Fibroblast of the aortic adventitia (primary cell): ENCODE results near the gene AP1M2. TPM values are rescaled to one million over a fixed set of nuclear protein-coding genes. Genes with fewer than 3 reads are reported as not detected.

ENCODE experiments used
- DNase-seq: peaks from one replicate; pipeline ENCODE4 v3.0.0-alpha.2; 2010; ENCODE audit warnings: low read depth
- H3K4me3 ChIP-seq: 2 replicates; pipeline ENCODE4 v1.5.1; 2011; ENCODE audit warnings: low read depth, mild to moderate bottlenecking, control low read depth, low read length, moderate library complexity
- total RNA-seq: library from RNA; depleted of rRNA; stranded (reverse); fragments of >200 nt; gene quantifications from 2 replicates; pipeline ENCODE4 v1.2.3, GENCODE V29; 2012; ENCODE audit warnings: low replicate concordance
- TF ChIP-seq, protein P1 (sequence below): IDR thresholded peaks from 2 replicates; pipeline ENCODE4 v1.5.1; 2011; ENCODE audit warnings: mild to moderate bottlenecking, low read length, control low read depth, inconsistent platforms; ENCODE audit not compliant: insufficient read depth

Gene AP1M2
- total RNA-seq, 1 donor, result not detected

DNA sequence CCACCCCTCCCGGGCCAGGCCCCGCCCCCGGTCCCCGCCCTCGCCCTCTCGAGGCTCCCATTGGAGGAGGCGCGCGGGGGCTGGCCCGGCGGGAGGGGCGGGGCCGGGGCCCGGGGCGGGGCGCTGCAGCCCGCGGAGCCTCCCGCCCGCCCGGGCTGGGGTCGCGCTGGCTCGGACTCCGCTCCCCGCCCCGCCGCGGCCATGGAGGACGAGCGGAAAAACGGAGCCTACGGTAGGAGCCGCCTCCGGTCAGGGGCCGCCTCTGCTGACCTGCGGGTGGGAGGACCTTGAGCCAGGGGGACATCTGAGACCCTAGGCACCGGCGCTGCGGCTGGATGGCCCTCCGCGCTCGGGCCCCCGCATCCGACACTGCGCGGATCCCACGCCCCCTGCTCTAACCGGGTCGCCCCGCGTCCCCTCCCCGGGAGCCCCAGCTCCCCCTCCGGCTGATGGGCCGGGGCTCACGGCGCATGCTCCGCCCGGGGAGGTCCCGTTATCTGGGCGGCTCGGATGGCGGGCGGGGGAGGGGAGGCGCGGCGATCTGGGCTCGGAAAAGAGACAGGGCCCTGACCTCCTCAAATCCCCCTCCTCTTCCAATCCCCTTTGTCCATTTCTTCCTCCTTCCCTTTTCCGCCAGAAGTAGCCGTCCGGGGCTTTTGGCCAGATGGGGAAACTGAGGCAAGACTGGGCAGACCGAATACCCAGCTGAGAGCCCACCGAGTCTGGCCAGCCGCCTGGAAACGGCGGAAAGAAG, 15.4 kb upstream of the AP1M2 start:
- peak overlapping the region; percentile 93 for H3K4me3 ChIP-seq
- DNase-seq, result peak; percentile 57
- TF ChIP-seq, protein P1, sequence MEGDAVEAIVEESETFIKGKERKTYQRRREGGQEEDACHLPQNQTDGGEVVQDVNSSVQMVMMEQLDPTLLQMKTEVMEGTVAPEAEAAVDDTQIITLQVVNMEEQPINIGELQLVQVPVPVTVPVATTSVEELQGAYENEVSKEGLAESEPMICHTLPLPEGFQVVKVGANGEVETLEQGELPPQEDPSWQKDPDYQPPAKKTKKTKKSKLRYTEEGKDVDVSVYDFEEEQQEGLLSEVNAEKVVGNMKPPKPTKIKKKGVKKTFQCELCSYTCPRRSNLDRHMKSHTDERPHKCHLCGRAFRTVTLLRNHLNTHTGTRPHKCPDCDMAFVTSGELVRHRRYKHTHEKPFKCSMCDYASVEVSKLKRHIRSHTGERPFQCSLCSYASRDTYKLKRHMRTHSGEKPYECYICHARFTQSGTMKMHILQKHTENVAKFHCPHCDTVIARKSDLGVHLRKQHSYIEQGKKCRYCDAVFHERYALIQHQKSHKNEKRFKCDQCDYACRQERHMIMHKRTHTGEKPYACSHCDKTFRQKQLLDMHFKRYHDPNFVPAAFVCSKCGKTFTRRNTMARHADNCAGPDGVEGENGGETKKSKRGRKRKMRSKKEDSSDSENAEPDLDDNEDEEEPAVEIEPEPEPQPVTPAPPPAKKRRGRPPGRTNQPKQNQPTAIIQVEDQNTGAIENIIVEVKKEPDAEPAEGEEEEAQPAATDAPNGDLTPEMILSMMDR, result no peak

GRCh38 chr19:10601999-10602329, 14.9 kb upstream of the AP1M2 start:
- TF ChIP-seq, protein P1, result no peak
- H3K4me3 ChIP-seq, result peak overlapping the region; percentile 31
- no peak for DNase-seq

- TF ChIP-seq, protein P1, result no peak
- DNase-seq, result no peak
- H3K4me3 ChIP-seq, result no peak overlapping the region
Measured at GRCh38 chr19:10600149-10600548, 13.0 kb upstream of the AP1M2 start.

- H3K4me3 ChIP-seq, result no peak overlapping the region
- TF ChIP-seq, protein P1, result no peak
- peak; percentile 29 for DNase-seq
Measured at GRCh38 chr19:10593820-10594637, 6.9 kb upstream of the AP1M2 start.

- no peak overlapping the region for H3K4me3 ChIP-seq
- DNase-seq, result no peak
- TF ChIP-seq, protein P1, result no peak
Measured at GRCh38 chr19:10593148-10593547, 6.0 kb upstream of the AP1M2 start.

DNA sequence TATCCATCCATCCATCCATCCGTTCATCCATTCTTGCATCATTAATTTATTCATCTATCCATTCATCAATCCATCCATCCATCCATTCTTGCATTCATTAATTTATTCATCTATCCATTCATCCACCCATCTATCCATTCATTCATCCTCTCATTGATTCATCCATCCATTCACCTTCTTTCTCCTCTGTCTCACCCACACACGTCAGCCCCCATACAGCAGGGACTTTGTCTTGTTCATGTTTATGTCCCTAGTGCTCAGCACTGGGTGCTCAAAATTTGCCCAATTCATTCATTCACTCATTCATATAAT, 683 bp upstream of the AP1M2 start:
- no peak for DNase-seq
- TF ChIP-seq, protein P1, result no peak
- no peak overlapping the region for H3K4me3 ChIP-seq
